Activated T-helper 1 cell treated with Interleukin-2 at 50 U/mL for 16 hours (primary cell): ENCODE measurements around the gene TRPV6.

Source experiments
- DNase-seq: peaks from one replicate; pipeline ENCODE4 v3.0.0-alpha.2; 2020; ENCODE audit warnings: low read depth

TRPV6 gene

GRCh38 chr7:142908290-142908689 lies 22.7 kb upstream of the TRPV6 start:
- no peak for DNase-seq

- DNase-seq: no peak
Measured at GRCh38 chr7:142906643-142907042, 21.1 kb upstream of the TRPV6 start.

DNA sequence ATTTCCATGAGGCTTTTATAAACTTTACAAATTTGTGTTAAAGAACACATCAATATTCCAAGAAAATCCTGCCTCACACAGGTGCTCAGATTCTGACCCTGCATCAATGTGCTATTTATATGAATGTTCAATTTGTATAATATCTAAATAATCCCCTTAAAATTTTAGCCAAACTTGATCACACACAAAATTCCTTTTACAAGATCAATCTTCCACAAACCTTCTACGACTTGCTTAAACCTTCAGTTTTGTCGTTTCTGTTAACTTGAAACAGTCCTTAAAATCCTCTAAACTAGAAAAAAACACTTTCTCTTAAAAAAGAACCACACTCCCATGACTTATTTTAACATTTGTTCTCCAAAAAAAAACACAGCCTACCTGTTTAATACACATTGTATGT lies 20.2 kb upstream of the TRPV6 start:
- no peak for DNase-seq

- no peak for DNase-seq
Measured at GRCh38 chr7:142904128-142904527, 18.6 kb upstream of the TRPV6 start.

DNA sequence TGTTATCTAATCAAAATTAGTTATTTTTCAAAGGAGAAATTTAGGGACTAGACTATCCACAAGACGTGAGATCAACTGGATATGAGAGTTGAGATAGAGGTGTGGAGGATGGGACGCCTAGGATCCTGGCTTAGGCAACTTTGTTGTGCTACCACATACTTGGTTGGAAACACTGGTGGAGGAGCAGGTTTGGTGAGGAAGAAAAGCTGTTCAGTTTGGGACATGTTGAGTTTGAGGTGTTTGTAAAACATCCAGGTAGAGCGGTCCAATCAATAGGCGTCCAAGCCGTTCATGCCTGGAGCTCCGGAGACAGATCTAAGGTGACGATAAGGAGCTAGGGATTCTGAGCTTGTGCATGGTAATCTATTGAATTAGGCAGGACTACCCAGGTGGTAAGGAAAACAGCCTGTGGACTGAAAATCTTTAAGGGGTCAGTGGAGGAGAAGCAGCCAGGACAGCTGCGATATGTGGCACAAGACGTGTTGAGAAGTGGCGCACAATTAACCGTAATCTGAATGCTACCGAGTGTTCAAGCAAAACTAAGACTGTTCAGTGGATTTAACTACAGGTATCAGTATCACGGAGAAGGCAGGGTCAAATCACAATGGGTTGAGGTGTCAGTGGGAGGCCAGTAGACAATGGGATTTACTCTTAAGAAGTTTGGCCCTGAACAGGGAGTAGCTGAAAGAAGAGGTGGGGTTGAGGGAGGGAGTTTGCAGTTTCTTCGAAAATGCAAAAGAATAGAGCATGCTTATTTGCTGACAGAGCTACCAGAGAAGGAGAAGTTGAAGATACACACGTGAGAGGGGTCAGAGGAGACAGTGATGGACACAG lies 16.1 kb upstream of the TRPV6 start:
- DNase-seq: no peak

GRCh38 chr7:142899661-142900060 lies 14.1 kb upstream of the TRPV6 start:
- no peak for DNase-seq

DNA sequence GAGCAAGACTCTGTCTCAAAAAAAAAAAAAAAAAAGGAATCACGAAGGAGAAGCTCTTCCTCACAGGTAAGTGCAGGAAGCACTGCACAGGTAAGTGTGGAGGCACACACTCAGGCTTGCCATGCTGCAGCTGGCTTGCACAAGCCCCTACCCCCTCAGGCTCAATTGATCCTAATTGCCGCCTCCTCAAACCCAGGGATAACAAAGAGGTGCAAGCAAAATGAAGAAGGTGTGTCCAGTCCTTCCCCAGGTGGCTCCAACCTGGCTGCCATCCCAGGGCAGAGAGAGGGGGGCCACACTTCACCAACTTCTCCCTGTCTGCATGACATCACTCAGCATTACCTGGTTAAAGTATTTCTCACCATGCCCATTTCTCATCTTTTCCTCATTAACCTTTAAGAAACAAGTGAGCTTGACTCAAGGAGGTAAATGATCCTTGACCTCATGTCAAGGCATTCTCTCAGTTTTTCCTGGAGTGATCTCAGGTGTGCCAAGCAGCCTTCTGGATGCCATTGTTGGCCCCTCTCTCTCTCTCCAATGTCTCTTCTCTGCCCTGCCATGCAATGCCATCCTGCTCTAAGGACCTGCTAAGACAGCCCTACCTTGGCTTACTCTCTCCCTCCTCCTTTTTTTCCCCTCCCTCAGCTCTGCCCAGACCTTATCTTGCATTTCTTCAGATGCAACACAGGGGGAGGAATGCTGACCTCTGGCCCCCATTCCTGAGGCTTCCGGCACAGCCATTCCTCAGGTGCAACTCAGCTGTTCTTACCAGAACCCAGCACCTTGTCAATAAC lies 13.0 kb upstream of the TRPV6 start:
- DNase-seq: no peak

- DNase-seq: no peak
Measured at GRCh38 chr7:142897691-142898090, 12.1 kb upstream of the TRPV6 start.

DNA sequence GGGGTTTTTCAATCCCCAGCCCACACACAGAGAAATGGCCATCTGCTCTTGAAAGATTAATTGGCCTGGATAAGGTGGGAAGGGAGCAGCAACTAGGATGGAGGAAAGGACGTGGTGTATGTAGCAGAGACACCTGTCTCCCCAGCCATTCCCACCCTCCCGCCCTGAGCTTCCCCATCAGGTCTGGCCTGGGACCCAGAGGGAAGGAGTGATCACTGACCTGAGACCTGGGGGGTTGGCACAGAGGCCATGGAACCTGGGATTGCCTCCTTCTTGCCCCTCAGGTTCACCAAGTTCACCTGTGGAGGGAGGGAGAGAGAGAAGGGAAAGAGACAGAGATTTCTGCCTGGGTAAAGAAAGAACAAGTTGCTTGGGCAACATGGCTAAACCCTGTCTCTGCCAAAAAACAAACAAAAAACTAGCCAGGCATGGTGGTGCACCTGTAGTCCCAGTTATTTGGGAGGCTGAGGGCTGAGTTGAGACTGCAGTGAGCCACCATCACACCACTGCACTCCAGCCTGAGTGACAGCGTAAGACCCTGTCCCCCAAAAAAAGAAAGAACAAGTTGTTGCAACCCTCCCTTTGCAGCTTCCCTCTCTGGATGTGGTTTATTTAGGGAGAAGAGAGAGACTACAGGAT lies 11.3 kb upstream of the TRPV6 start:
- DNase-seq: no peak

- DNase-seq: no peak
Measured at GRCh38 chr7:142896151-142896550, 10.6 kb upstream of the TRPV6 start.

- DNase-seq: no peak
Measured at GRCh38 chr7:142894985-142895593, 9.5 kb upstream of the TRPV6 start.

DNA sequence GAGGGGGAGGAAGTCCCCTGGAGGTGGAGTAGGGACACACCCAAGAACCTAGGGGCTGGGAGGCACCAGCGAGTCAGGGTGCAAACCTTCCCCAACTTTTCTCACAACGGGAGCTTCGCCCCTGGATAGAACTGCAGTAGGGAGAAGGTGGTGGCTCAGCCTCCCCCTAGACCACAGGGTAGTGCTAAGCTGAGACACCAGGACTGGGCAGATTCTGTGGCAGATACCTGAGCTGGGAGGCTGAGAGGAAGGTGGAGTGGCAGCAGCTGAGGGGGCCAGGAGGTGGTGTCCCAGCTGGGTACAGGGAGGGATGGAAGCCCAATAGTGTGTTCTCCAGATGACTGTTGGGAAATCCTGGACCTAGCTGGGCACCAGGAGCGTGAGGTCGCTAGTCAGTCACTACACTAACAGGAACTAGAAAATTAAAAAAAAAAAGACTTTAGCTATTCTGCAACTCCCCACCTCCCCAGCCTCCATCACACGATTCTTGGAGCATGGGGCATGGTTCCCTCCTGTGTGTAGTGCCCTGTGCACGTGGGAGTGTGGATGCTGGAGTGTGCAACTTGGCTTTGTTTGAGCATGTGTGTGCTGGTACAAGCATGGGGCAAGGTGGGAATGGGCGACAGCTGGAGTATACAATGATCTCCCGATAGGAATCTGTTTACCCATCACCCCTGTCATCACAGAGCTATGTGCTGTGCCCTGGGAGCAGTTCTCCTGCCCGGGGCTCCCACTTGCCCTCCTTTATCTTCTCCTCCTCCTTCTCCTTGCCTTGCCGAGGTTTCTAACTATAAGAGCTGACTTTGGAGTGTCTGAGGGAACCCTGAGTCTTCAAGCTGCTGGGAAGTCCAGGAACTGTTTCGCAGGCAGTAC lies 8.8 kb upstream of the TRPV6 start:
- DNase-seq: no peak

GRCh38 chr7:142892951-142893350 lies 7.4 kb upstream of the TRPV6 start:
- no peak for DNase-seq

DNA sequence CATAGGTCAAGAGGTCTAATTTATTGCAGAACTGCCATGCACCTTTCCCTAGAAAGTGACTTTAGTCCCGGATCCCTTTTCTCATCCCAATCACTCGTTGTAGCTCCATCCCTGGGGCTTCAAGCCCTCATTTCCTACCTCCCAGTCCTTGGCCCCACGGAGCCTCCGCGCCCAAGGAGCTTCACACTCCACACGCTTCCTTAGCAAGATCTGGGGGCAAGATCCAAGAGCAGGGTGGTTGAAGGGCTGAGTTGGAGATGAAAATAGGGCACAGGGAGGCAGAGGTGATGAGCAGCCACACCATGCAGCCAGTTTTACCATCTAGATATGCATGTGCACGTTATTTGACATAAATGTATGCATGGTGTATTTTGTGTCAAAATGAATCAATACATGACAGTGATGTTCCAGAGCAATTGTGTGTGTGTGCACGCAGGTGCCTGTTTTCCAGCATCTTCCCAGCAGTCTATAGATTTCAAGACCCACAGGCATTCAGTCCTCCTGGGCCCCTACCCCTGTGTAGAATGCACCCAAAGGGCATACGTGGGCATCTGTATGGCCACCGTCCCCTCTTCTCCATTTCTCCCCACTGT lies 6.0 kb upstream of the TRPV6 start:
- no peak for DNase-seq

- DNase-seq: no peak
Measured at GRCh38 chr7:142890874-142891485, 5.4 kb upstream of the TRPV6 start.

- no peak for DNase-seq
Measured at GRCh38 chr7:142889816-142890215, 4.3 kb upstream of the TRPV6 start.

DNA sequence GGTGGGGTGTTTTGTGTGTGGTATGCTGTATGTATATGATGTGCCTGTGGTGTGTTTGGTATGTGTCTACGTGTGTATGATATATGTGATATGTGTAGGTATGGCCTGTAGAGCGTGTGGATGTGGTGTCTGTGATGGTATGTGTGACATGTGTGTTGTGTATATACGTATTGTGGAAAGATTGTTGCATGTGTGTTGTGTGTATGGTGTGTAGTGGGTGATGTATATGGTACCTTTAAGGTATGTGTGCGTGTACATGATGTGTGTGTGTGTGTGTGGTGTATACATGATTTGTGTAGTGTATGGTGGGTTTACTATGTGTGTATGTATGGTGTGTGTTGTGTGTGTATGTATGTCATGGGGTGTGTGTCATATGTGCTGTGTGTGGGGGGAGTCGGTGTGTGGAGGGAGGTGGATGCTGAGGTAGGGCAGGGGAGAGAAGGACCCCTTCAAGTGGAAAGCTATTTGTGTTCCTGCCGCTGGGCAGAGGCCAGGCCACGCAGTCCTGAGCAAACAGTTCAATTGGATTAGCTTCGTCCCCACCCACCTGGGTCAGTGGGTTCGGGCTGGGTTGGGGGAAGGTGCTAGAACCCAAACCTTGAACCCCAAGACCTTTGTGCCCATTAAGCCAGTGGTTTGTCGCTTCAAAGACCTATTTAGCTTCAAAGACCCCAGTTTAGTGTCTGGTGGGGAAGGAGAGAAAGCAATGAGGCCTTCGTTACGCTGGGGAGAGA lies 1.9 kb upstream of the TRPV6 start:
- no peak for DNase-seq

GRCh38 chr7:142886866-142887265 lies 1.3 kb upstream of the TRPV6 start:
- DNase-seq: no peak

DNA sequence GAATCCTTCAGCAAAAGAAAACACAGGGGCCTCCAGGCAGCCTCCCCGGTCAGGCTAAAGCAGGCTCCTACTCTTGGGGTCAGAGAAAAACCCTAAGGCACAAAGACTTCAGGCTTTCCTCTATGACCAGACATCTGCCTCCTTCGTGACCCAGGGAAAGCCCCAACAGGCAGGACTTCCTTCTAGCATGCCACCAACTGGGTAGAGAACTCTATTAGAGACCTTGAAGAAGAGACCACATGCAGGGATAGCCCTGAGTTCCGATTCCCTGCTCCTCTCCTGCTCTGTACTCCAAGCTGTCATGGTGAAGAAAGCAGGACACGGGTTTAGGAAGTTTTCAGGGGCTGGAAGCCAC lies 1.3 kb downstream of the TRPV6 start:
- no peak for DNase-seq
